H9 (cell line): Measurements from ENCODE around the gene SNUPN. TPM values are rescaled to one million over a fixed set of nuclear protein-coding genes. Genes with fewer than 3 reads are reported as not detected.

Experiments
- DNase-seq: peaks from one replicate; pipeline ENCODE4 v3.0.0-alpha.2; 2017
- H2AFZ ChIP-seq: one replicate; pipeline ENCODE4 v1.6.1; 2013; ENCODE audit warnings: mild to moderate bottlenecking, low read length, control low read depth, moderate library complexity
- H2AK5ac ChIP-seq: 2 replicates; pipeline ENCODE4 v1.6.1; 2013; ENCODE audit warnings: low read length, control low read depth, mixed read lengths; ENCODE audit not compliant: insufficient read length
- H2BK120ac ChIP-seq: one replicate; pipeline ENCODE4 v1.6.1; 2013; ENCODE audit warnings: low read depth, mild to moderate bottlenecking, low read length, control low read depth, inconsistent platforms; ENCODE audit not compliant: poor library complexity, severe bottlenecking
- H2BK12ac ChIP-seq: 2 replicates; pipeline ENCODE4 v1.6.1; 2013; ENCODE audit warnings: low read length, control low read depth, mixed read lengths, low read depth; ENCODE audit not compliant: insufficient read length
- H2BK15ac ChIP-seq: 2 replicates; pipeline ENCODE4 v1.6.1; 2013; ENCODE audit warnings: low read depth, low read length, control low read depth
- H2BK20ac ChIP-seq: one replicate; pipeline ENCODE4 v1.6.1; 2013; ENCODE audit warnings: low read depth, mild to moderate bottlenecking, low read length, control low read depth, inconsistent platforms; ENCODE audit not compliant: poor library complexity, severe bottlenecking
- H2BK5ac ChIP-seq: 2 replicates; pipeline ENCODE4 v1.6.1; 2013; ENCODE audit warnings: low read length, control low read depth, mixed read lengths; ENCODE audit not compliant: insufficient read length
- H3K14ac ChIP-seq: 2 replicates; pipeline ENCODE4 v1.6.1; 2013; ENCODE audit warnings: low read length, control low read depth; ENCODE audit not compliant: insufficient read depth
- H3K18ac ChIP-seq: 2 replicates; pipeline ENCODE4 v1.6.1; 2013; ENCODE audit warnings: low read depth, mild to moderate bottlenecking, mixed read lengths, low read length, control low read depth; ENCODE audit not compliant: insufficient read length
- H3K23ac ChIP-seq: 2 replicates; pipeline ENCODE4 v1.6.1; 2013; ENCODE audit warnings: low read length, control low read depth, mixed read lengths, low read depth; ENCODE audit not compliant: insufficient read length
- H3K23me2 ChIP-seq: 2 replicates; pipeline ENCODE4 v1.6.1; 2013; ENCODE audit warnings: low read depth, mild to moderate bottlenecking, mixed read lengths, low read length, control low read depth; ENCODE audit not compliant: insufficient read length, poor library complexity, severe bottlenecking
- H3K27ac ChIP-seq: 2 replicates; pipeline ENCODE4 v1.5.1; 2013; ENCODE audit warnings: low read length, control low read depth, mixed read lengths, low read depth; ENCODE audit not compliant: insufficient read length
- H3K27me3 ChIP-seq: 2 replicates; pipeline ENCODE4 v1.6.1; 2013; ENCODE audit warnings: low read length, control low read depth, inconsistent platforms; ENCODE audit not compliant: insufficient read depth
- H3K4ac ChIP-seq: 2 replicates; pipeline ENCODE4 v1.6.1; 2013; ENCODE audit warnings: low read depth, mild to moderate bottlenecking, control low read depth, inconsistent platforms, low read length, moderate library complexity
- H3K4me1 ChIP-seq: 2 replicates; pipeline ENCODE4 v1.6.1; 2013; ENCODE audit warnings: low read length, control low read depth, inconsistent platforms; ENCODE audit not compliant: insufficient read depth
- H3K4me2 ChIP-seq: 2 replicates; pipeline ENCODE4 v1.6.1; 2013; ENCODE audit warnings: low read length, control low read depth, mixed read lengths; ENCODE audit not compliant: insufficient read length, insufficient read depth
- H3K56ac ChIP-seq: 2 replicates; pipeline ENCODE4 v1.6.1; 2013; ENCODE audit warnings: low read depth, mild to moderate bottlenecking, mixed read lengths, low read length, control low read depth; ENCODE audit not compliant: insufficient read length
- H3K79me1 ChIP-seq: 2 replicates; pipeline ENCODE4 v1.6.1; 2013; ENCODE audit warnings: low read depth, mild to moderate bottlenecking, moderate library complexity, low read length, control low read depth, inconsistent platforms; ENCODE audit not compliant: insufficient read depth, poor library complexity, severe bottlenecking
- H3K79me2 ChIP-seq: 2 replicates; pipeline ENCODE4 v1.6.1; 2013; ENCODE audit warnings: low read length, control low read depth, inconsistent platforms; ENCODE audit not compliant: insufficient read depth
- H3K9ac ChIP-seq: 2 replicates; pipeline ENCODE4 v1.6.1; 2013; ENCODE audit warnings: low read length, control low read depth, mixed read lengths; ENCODE audit not compliant: insufficient read length; ENCODE audit errors: extremely low read depth
- H3K9me3 ChIP-seq: one replicate; pipeline ENCODE4 v1.6.1; 2013; ENCODE audit warnings: low read depth, low read length, inconsistent platforms; ENCODE audit not compliant: control insufficient read depth
- H3T11ph ChIP-seq: one replicate; pipeline ENCODE4 v1.6.1; 2013; ENCODE audit warnings: mild to moderate bottlenecking, low read length, control low read depth, inconsistent platforms
- H4K20me1 ChIP-seq: one replicate; pipeline ENCODE4 v1.6.1; 2013; ENCODE audit not compliant: control insufficient read depth, insufficient read length, insufficient read depth
- H4K5ac ChIP-seq: 2 replicates; pipeline ENCODE4 v1.6.1; 2013; ENCODE audit warnings: low read depth, mild to moderate bottlenecking, mixed read lengths, low read length, control low read depth; ENCODE audit not compliant: insufficient read length
- H4K8ac ChIP-seq: replicated peaks from 2 replicates; pipeline ENCODE4 v1.6.1; 2013; ENCODE audit warnings: low read length, control low read depth, mixed read lengths, low read depth; ENCODE audit not compliant: insufficient read length
- H4K91ac ChIP-seq: 2 replicates; pipeline ENCODE4 v1.6.1; 2013; ENCODE audit warnings: low read depth, mild to moderate bottlenecking, moderate library complexity, mixed read lengths, low read length, control low read depth; ENCODE audit not compliant: insufficient read length
- H3K27ac Mint-ChIP-seq, 3 experiments: 2 replicates in 2 of 3; 3 replicates in 1 of 3; pipeline ENCODE4 v1.8.0; 2020 to 2021; ENCODE audit warnings: mixed read lengths in 3 of 3, mild to moderate bottlenecking in 1 of 3, moderate library complexity in 1 of 3
- H3K27me3 Mint-ChIP-seq: 2 replicates; pipeline ENCODE4 v1.8.0; 2021; ENCODE audit warnings: low read depth, mild to moderate bottlenecking, moderate library complexity, mixed read lengths
- H3K36me3 Mint-ChIP-seq, 3 experiments: 2 replicates in 2 of 3; 3 replicates in 1 of 3; pipeline ENCODE4 v1.8.0; 2020 to 2021; ENCODE audit warnings: low read depth in 3 of 3, mixed read lengths in 3 of 3; ENCODE audit not compliant: insufficient read depth in 1 of 3
- H3K4me1 Mint-ChIP-seq, 2 experiments: 2 replicates each; pipeline ENCODE4 v1.8.0; 2020; ENCODE audit warnings: mixed read lengths in 2 of 2
- H3K4me3 Mint-ChIP-seq, 2 experiments: 2 replicates in 1 of 2; 3 replicates in 1 of 2; pipeline ENCODE4 v1.8.0; 2020 to 2021; ENCODE audit warnings: mild to moderate bottlenecking in 2 of 2, mixed read lengths in 2 of 2, moderate library complexity in 1 of 2
- H3K9me3 Mint-ChIP-seq, 2 experiments: 2 replicates in 1 of 2; 3 replicates in 1 of 2; pipeline ENCODE4 v1.8.0; 2020; ENCODE audit warnings: mild to moderate bottlenecking in 2 of 2, mixed read lengths in 2 of 2, moderate library complexity in 1 of 2
- WGBS: extraction: QIAGEN DNeasy Blood & Tissue Kit; methylation state at CpG from one replicate; pipeline ENCODE4 v1.1.7; 2013; ENCODE audit warnings: missing lambda C conversion rate, low lambda C conversion rate, mixed read lengths; ENCODE audit not compliant: insufficient read length; ENCODE audit errors: extremely low coverage; 5-methylcytosine and 5-hydroxymethylcytosine counted together
- total RNA-seq: library from RNA; stranded (reverse); gene quantifications from 2 replicates; pipeline ENCODE4 v1.2.1, GENCODE V29; 2021
- TF ChIP-seq, protein P1 (sequence below): fragments of 200-600 bp; sonication (generic); conservative IDR thresholded peaks from 3 replicates; pipeline ENCODE4 v1.8.0; 2021; ENCODE audit warnings: antibody characterized with exemption, mild to moderate bottlenecking

SNUPN gene
- total RNA-seq, 1 experiment from 2014 or later = 32.7 TPM

DNA sequence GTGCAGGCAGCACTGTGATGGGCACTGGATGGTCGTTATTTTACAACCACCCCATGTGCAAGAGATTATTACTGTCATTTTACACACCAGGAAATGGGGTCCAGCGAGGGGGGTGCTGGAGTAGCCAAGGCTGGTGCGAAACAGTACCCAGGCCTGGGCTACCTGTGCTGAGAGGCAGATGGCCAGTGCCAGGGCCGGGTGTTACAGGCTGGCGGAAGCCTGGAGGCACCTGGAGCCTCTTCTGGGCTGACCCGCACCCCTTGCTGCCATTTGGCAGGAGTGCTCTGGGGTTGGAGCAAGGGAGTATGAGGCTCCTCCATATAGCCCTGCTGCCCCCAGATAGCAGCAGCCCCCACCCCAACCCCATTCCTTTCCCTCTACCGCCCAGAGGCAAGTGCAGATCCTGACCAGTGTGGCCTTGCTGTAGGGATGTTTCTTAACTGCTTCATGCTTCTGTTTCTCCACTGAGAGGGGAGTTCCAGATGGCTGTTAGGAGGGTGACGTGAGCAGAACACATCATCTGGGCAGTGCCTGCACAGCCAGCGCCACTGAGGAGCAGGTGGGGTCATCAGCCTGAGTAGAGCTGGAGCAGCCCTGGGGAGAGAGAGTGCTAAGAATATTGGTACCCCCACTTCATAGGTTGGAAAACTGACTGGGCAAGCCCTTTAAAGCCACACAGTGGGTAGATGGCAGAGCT, 37.4 kb upstream of the SNUPN start:
- Histone ChIP-seq H2BK15ac (no peak overlapping the region), H3K9me3 (no peaks in the 10 kb centered on the region), H3K18ac (no peak overlapping the region), H2BK12ac (no peak overlapping the region), H3K23me2 (no peaks in the 10 kb centered on the region), H3K4me1 (0 out of 2 replicates have a peak, but pooled peaks cover 2% of the 10 kb centered on the region), H4K20me1 (no peaks in the 10 kb centered on the region), H4K5ac (no peak overlapping the region), H3K79me2 (no peaks in the 10 kb centered on the region), H2BK120ac (no peak overlapping the region), H3K4me2 (no peak overlapping the region), H3K56ac (no peak overlapping the region), H3K79me1 (no peaks in the 10 kb centered on the region), H4K91ac (no peak overlapping the region), H3T11ph (no peak overlapping the region), H3K27ac (no peak overlapping the region), H2AK5ac (no peak overlapping the region), H4K8ac (no peak overlapping the region), H2BK5ac (no peak overlapping the region), H2AFZ (no peak overlapping the region), H3K4ac (no peak overlapping the region), H2BK20ac (no peak overlapping the region), H3K9ac (no peak overlapping the region), H3K23ac (no peak overlapping the region), H3K27me3 (no peaks in the 10 kb centered on the region), H3K14ac (no peak overlapping the region)
- 0 out of 7 replicates have a peak overlapping the region, but pooled peaks of 1 of the 3 experiments have one; percentile 64 for H3K27ac Mint-ChIP-seq
- DNase-seq = no peak
- TF ChIP-seq, protein P1, sequence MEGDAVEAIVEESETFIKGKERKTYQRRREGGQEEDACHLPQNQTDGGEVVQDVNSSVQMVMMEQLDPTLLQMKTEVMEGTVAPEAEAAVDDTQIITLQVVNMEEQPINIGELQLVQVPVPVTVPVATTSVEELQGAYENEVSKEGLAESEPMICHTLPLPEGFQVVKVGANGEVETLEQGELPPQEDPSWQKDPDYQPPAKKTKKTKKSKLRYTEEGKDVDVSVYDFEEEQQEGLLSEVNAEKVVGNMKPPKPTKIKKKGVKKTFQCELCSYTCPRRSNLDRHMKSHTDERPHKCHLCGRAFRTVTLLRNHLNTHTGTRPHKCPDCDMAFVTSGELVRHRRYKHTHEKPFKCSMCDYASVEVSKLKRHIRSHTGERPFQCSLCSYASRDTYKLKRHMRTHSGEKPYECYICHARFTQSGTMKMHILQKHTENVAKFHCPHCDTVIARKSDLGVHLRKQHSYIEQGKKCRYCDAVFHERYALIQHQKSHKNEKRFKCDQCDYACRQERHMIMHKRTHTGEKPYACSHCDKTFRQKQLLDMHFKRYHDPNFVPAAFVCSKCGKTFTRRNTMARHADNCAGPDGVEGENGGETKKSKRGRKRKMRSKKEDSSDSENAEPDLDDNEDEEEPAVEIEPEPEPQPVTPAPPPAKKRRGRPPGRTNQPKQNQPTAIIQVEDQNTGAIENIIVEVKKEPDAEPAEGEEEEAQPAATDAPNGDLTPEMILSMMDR = no peak
- H3K27me3 Mint-ChIP-seq = no peaks in the 10 kb centered on the region
- WGBS = no CpG with 5 or more reads among the region's 9 CpGs
- no peak overlapping the region for H3K4me3 Mint-ChIP-seq
- H3K36me3 Mint-ChIP-seq = peaks cover 7 to 17% (median 11%) of the 10 kb centered on the region in 3 experiments
- H3K4me1 Mint-ChIP-seq = peaks cover 0 to 8% of the 10 kb centered on the region in 2 experiments; a peak in 1 of 4 replicates
- H3K9me3 Mint-ChIP-seq = no peaks in the 10 kb centered on the region
